GM23248 (cell line): ENCODE results near the gene FOLR1. TPM values are rescaled to one million over a fixed set of nuclear protein-coding genes. Genes with fewer than 3 reads are reported as not detected.

Experiments
- DNase-seq: peaks from one replicate; pipeline ENCODE4 v3.0.0-alpha.2; 2015
- H2AFZ ChIP-seq: fragments of 200-600 bp; sonication (generic); 2 replicates; pipeline ENCODE4 v1.6.1; 2016; ENCODE audit warnings: antibody characterized with exemption
- H3F3A ChIP-seq: fragments of 200-600 bp; sonication (generic); 2 replicates; pipeline ENCODE4 v1.6.1; 2016; ENCODE audit warnings: mild to moderate bottlenecking, antibody characterized with exemption, mixed run types; ENCODE audit not compliant: insufficient read depth
- H3K27ac ChIP-seq: fragments of 200-600 bp; sonication (generic); 2 replicates; pipeline ENCODE4 v1.5.1; 2016; ENCODE audit warnings: mild to moderate bottlenecking
- H3K27me3 ChIP-seq: fragments of 200-600 bp; sonication (generic); replicated peaks from 2 replicates; pipeline ENCODE4 v1.6.1; 2016; ENCODE audit warnings: mild to moderate bottlenecking; ENCODE audit not compliant: insufficient read depth
- H3K36me3 ChIP-seq: fragments of 200-600 bp; sonication (generic); 2 replicates; pipeline ENCODE4 v1.6.1; 2016; ENCODE audit warnings: low read depth, mild to moderate bottlenecking
- H3K4me1 ChIP-seq: fragments of 200-600 bp; sonication (generic); 2 replicates; pipeline ENCODE4 v1.6.1; 2016; ENCODE audit warnings: mild to moderate bottlenecking; ENCODE audit not compliant: insufficient read depth
- H3K4me2 ChIP-seq: fragments of 200-600 bp; sonication (generic); one replicate; pipeline ENCODE4 v1.6.1; 2016; ENCODE audit warnings: mild to moderate bottlenecking; ENCODE audit not compliant: unreplicated experiment
- H3K4me3 ChIP-seq: fragments of 200-600 bp; sonication (generic); 2 replicates; pipeline ENCODE4 v1.5.1; 2016; ENCODE audit warnings: mild to moderate bottlenecking
- H3K79me2 ChIP-seq: fragments of 200-600 bp; sonication (generic); 2 replicates; pipeline ENCODE4 v1.6.1; 2016; ENCODE audit warnings: mild to moderate bottlenecking; ENCODE audit not compliant: insufficient read depth
- H3K9ac ChIP-seq: fragments of 200-600 bp; sonication (generic); 2 replicates; pipeline ENCODE4 v1.6.1; 2016; ENCODE audit warnings: mild to moderate bottlenecking
- H3K9me2 ChIP-seq: fragments of 200-600 bp; sonication (generic); 2 replicates; pipeline ENCODE4 v1.6.1; 2016; ENCODE audit warnings: mixed run types, mild to moderate bottlenecking, moderate library complexity; ENCODE audit not compliant: insufficient read depth
- H3K9me3 ChIP-seq: fragments of 200-600 bp; sonication (generic); one replicate; pipeline ENCODE4 v1.6.1; 2017; ENCODE audit warnings: low read depth
- H4K20me1 ChIP-seq: fragments of 200-600 bp; sonication (generic); 2 replicates; pipeline ENCODE4 v1.6.0; 2016; ENCODE audit not compliant: insufficient read depth
- EZH2 ChIP-seq: fragments of 200-600 bp; sonication (generic); IDR thresholded peaks from 2 replicates; pipeline ENCODE4 v1.6.1; 2018; ENCODE audit warnings: antibody characterized with exemption, mild to moderate bottlenecking; ENCODE audit not compliant: insufficient read depth, poor library complexity, severe bottlenecking
- EZH2phosphoT487 ChIP-seq: fragments of 200-600 bp; sonication (generic); IDR thresholded peaks from 2 replicates; pipeline ENCODE4 v1.6.1; 2018; ENCODE audit warnings: antibody characterized with exemption, moderate library complexity, mild to moderate bottlenecking, low read depth; ENCODE audit not compliant: insufficient read depth
- WGBS, 2 experiments: methylation state at CpG; one replicate each; pipeline ENCODE4 v1.1.6; 2015 to 2017; ENCODE audit warnings: low lambda C conversion rate in 2 of 2, low coverage in 1 of 2; ENCODE audit errors: missing lambda C conversion rate in 2 of 2; 5-methylcytosine and 5-hydroxymethylcytosine counted together
- in situ Hi-C: fragments of 300-500 bp; cut with MboI; formaldehyde crosslinking; loops from 2 replicates; pipeline ENCODE4 v1.15.0; 2020
- polyA plus RNA-seq: library from polyadenylated mRNA; unstranded; fragments of >200 nt; fragmentation: Nextera tagmentation; extraction: Ambion mirVana; gene quantifications from 2 replicates; pipeline ENCODE4 v1.2.1, GENCODE V29; 2016
- total RNA-seq: library from RNA; depleted of rRNA; stranded (reverse); fragments of >200 nt; shearing (Covaris generic); gene quantifications from 2 replicates; pipeline ENCODE4 v1.2.3, GENCODE V29; 2014

Gene FOLR1
- total and polyA plus RNA-seq, 2 experiments from 2014 or later = 0.24 TPM; not detected in 1

DNA sequence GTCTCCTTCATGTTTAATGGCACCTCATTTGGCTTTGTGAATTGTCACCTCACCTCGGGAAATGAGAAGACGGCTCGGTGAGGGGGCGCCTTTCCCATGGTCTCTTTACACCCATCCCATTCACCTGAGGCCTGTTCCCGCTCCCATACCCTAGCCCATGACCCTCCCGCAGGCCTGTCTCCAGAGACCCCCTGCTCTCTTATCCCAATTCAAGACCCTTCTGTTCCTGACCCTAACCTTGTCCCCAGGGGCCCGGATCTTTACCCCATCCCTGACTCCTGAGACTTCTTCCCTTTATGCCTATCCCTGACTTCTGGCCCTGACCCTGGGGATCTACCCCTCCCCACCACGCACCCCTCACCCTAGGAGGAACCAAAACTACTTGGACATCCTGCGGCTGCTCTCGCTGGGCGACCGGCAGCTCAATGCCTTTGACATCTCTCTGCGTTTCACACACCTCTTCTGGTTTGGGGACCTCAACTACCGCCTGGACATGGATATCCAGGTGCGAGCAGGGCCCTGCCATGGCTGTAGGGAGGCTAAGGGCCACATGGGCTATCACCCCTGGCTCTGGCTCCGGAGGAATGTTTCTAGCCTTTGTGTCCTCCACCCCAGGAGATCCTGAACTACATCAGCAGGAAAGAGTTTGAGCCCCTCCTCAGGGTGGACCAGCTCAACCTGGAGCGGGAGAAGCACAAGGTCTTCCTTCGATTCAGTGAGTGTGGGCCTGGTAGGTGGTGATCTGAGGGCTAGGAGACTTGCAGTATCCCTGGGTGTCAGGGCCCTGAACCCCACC lies 40.5 kb downstream of the FOLR1 start:
- Histone ChIP-seq H3K9me2 (no peaks in the 10 kb centered on the region), H3K4me1 (no peaks in the 10 kb centered on the region), H3K9me3 (no peaks in the 10 kb centered on the region), H3K9ac (no peak overlapping the region), H2AFZ (no peak overlapping the region), H3K27ac (no peak overlapping the region), H3K27me3 (no peaks in the 10 kb centered on the region), H3K4me3 (no peak overlapping the region), H3F3A (peaks cover 35% of the 10 kb centered on the region), H3K79me2 (peaks cover 21% of the 10 kb centered on the region), H3K36me3 (peaks cover 37% of the 10 kb centered on the region; the same call in 1 of the 2 replicates), H4K20me1 (no peaks in the 10 kb centered on the region), H3K4me2 (no peak overlapping the region)
- 91% methylated on average over 18 of the region's 18 CpGs for WGBS, 2 experiments
- TF ChIP-seq EZH2phosphoT487 (no peak), EZH2 (no peak)
- DNase-seq = no peak
- in situ Hi-C loops = no loop called here

DNA sequence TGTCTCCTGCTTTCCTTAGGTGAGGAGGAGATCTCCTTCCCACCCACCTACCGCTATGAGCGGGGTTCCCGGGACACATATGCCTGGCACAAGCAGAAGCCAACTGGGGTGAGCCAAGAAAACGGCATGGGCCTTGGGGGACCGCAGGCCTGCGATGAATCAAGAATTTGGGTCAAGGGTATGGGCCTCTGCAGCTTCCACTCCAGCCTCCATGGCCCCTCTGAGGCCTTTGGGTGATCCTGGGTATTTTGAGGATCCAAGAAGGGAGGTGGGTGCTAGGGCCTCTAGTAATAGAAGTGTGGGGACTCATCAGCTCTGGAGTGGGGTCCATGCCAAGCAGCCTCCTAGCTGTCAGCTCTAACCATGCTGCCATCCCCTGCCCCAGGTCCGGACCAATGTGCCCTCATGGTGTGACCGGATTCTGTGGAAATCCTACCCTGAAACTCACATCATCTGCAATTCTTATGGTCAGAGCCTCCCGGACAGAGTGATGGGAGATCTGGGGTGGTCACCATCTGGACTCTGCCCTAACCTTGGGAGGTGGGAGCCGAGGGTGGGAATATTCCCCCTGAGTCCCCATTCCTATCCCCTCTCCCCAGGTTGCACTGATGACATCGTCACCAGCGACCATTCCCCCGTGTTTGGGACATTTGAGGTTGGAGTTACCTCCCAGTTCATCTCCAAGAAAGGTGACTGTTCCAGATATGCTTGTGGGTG lies 41.3 kb downstream of the FOLR1 start:
- peaks cover 37% of the 10 kb centered on the region; the same call in 1 of the 2 replicates for H3K36me3 ChIP-seq
- no peak for TF ChIP-seq EZH2phosphoT487
- TF ChIP-seq EZH2 = no peak
- in situ Hi-C loops = no loop called here
- H3F3A ChIP-seq = peaks cover 35% of the 10 kb centered on the region
- H3K9me2 ChIP-seq = no peaks in the 10 kb centered on the region
- no peak overlapping the region for H3K4me2 ChIP-seq
- no peak overlapping the region for H3K27ac ChIP-seq
- DNase-seq = no peak
- no peaks in the 10 kb centered on the region for H3K4me1 ChIP-seq
- H3K27me3 ChIP-seq = no peaks in the 10 kb centered on the region
- no peak overlapping the region for H3K4me3 ChIP-seq
- no peak overlapping the region for H3K9ac ChIP-seq
- H3K79me2 ChIP-seq = peaks cover 14% of the 10 kb centered on the region
- 89% methylated on average over 13 of the region's 13 CpGs for WGBS, 2 experiments
- H3K9me3 ChIP-seq = no peaks in the 10 kb centered on the region
- no peaks in the 10 kb centered on the region for H4K20me1 ChIP-seq
- H2AFZ ChIP-seq = no peak overlapping the region

DNA sequence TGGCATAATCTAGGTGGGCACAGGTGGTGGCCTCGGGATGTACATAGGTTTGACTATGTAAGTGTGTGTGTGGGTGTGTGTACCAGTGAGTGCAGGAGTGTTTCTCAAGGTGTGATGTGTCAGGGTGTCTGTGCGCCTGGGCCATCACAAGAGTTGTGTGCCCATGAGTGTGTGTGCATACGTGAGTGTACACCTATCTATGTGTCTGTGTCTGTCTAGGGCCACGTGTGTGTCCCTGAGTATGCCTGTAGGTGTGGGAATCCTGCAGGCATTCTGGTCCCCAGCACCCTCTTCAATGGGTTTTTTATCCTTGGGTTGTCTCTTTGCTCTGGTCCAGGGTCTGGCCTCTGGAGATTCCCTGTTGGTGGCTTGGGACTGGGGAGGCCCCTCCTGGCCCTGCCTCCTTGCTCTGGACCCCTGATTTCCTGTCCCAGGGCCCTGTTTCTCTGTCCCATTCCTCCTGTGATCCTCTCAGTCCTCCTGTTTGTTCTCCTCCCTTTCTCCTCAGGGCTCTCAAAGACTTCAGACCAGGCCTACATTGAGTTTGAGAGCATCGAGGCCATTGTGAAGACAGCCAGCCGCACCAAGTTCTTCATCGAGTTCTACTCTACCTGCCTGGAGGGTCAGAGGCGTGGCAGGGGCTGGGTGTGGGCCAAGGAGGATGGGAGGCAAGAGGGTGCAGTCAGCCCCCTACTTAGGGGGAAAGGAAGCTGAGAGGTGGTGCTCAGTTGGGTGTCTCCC lies 42.0 kb downstream of the FOLR1 start:
- peaks cover 42% of the 10 kb centered on the region for H3F3A ChIP-seq
- in situ Hi-C loops = no loop called here
- H3K36me3 ChIP-seq = peaks cover 36% of the 10 kb centered on the region; the same call in 1 of the 2 replicates
- no peaks in the 10 kb centered on the region for H3K9me2 ChIP-seq
- TF ChIP-seq EZH2phosphoT487 = no peak
- TF ChIP-seq EZH2 = no peak
- H2AFZ ChIP-seq = no peak overlapping the region
- 84 to 90% methylated on average over 8 of the region's 8 CpGs for WGBS, 2 experiments
- no peaks in the 10 kb centered on the region for H3K27me3 ChIP-seq
- no peak overlapping the region for H3K27ac ChIP-seq
- no peaks in the 10 kb centered on the region for H3K4me1 ChIP-seq
- H3K9ac ChIP-seq = no peak overlapping the region
- H3K79me2 ChIP-seq = peaks cover 6% of the 10 kb centered on the region; the same call in 1 of the 2 replicates
- no peak overlapping the region for H3K4me3 ChIP-seq
- no peaks in the 10 kb centered on the region for H4K20me1 ChIP-seq
- no peak overlapping the region for H3K4me2 ChIP-seq
- H3K9me3 ChIP-seq = no peaks in the 10 kb centered on the region
- no peak for DNase-seq

DNA sequence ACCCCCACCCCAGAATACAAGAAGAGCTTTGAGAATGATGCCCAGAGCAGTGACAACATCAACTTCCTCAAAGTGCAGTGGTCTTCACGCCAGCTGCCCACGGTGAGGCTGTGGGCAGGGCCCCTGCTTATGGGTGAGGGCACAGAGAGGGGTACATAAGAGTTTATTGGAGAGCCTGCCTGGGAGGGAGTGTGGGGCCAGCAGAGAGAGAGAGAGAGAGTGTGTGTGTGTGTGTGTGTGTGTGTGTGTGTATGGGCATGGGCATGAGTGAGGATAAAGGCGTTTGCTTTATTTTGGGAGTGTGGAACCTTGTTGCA lies 42.5 kb downstream of the FOLR1 start:
- Histone ChIP-seq H3K27ac (no peak overlapping the region), H4K20me1 (no peaks in the 10 kb centered on the region), H3K9ac (no peak overlapping the region), H2AFZ (no peak overlapping the region), H3K79me2 (peaks cover 6% of the 10 kb centered on the region; the same call in 1 of the 2 replicates), H3K27me3 (no peaks in the 10 kb centered on the region), H3K4me1 (no peaks in the 10 kb centered on the region), H3K9me2 (no peaks in the 10 kb centered on the region), H3F3A (peaks cover 42% of the 10 kb centered on the region), H3K4me2 (no peak overlapping the region), H3K4me3 (no peak overlapping the region), H3K9me3 (no peaks in the 10 kb centered on the region), H3K36me3 (peaks cover 31% of the 10 kb centered on the region; the same call in 1 of the 2 replicates)
- in situ Hi-C loops = no loop called here
- DNase-seq = no peak
- no peak for TF ChIP-seq EZH2phosphoT487
- WGBS, 2 experiments = 60 to 70% methylated on average over 3 of the region's 3 CpGs
